Stromal cell of bone marrow (primary cell): Measurements from ENCODE around the gene PXT1.

Experiments used
- DNase-seq: peaks from one replicate; pipeline ENCODE4 v3.0.0-alpha.2; 2012; ENCODE audit warnings: low read depth

Gene PXT1

GRCh38 chr6:36346486-36347273 is 96.0 kb downstream of the PXT1 start:
- no peak for DNase-seq

DNA sequence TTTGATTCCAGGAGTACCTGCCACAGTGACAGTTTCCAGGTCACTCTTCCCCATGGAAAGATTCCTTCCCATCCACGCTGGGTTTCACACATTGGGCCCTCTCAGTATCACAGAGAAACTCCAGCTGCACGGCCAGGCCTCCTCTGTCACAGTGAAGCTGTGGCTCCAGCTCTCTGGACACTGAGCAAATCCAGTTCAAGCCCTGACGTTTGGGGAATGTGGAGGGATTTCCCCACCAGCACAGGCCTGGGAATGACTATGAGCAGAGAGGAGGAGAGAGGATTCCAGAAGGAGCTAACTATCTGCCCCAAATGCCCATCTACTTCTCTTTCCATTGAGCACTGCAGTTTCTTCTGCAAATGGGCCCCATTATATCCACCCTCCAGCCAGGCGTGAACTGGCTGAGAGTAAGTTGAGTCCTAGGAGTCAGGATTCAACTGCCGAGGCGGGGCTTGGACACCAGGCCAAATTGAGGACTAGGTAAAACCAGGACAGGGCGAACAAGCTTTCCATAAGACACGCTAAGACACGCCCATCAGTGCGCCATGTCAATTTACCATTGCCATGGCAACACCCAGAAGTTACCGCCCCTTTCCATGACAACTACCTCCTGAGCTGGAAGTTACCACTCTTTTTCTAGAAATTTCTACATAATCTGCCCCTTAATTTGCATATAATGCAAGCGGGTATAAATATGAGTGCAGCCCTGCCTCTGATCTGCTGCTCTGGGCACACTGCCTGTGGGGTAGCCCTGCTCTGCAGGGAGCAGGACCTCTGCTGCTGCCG is 96.8 kb downstream of the PXT1 start:
- no peak for DNase-seq

- DNase-seq, result no peak
Measured at GRCh38 chr6:36343109-36343680, 99.5 kb downstream of the PXT1 start.

- DNase-seq, result peak; percentile 18
Measured at GRCh38 chr6:36340618-36341454, 101.8 kb downstream of the PXT1 start.
